GM21367 (cell line): ENCODE results near the gene POLR3G.

Source experiments
- ATAC-seq: cut with Tn5 transposase; IDR thresholded peaks from one replicate; pipeline ENCODE4 v1.9.1; 2021; ENCODE audit not compliant: unreplicated experiment

The POLR3G gene

GRCh38 chr5:90495146-90495545 lies 20.5 kb downstream of the POLR3G start:
- ATAC-seq: no peak

- ATAC-seq: no peak
Measured at GRCh38 chr5:90503596-90503995, 28.9 kb downstream of the POLR3G start.

- no peak for ATAC-seq
Measured at GRCh38 chr5:90504743-90505142, 30.1 kb downstream of the POLR3G start.

GRCh38 chr5:90506221-90506620 lies 31.6 kb downstream of the POLR3G start:
- ATAC-seq: no peak

- ATAC-seq: no peak
Measured at GRCh38 chr5:90510438-90510837, 35.8 kb downstream of the POLR3G start.

GRCh38 chr5:90514520-90514919 lies 39.9 kb downstream of the POLR3G start:
- ATAC-seq: no peak

- no peak for ATAC-seq
Measured at GRCh38 chr5:90518661-90519060, 44.0 kb downstream of the POLR3G start.

GRCh38 chr5:90519081-90519480 lies 44.4 kb downstream of the POLR3G start:
- ATAC-seq: no peak

GRCh38 chr5:90528601-90529193 lies 54.0 kb downstream of the POLR3G start:
- ATAC-seq: peak; percentile 1

- peak; percentile 90 for ATAC-seq
Measured at GRCh38 chr5:90529194-90529938, 54.7 kb downstream of the POLR3G start, which contains the start of gene LYSMD3. LYSMD3 (minus strand) TSS chr5:90529584; CDS start chr5:90525289, 4,295 bp downstream.

GRCh38 chr5:90529939-90530677 lies 55.4 kb downstream of the POLR3G start:
- peak; percentile 44 for ATAC-seq

GRCh38 chr5:90530736-90531487 lies 56.2 kb downstream of the POLR3G start:
- no peak for ATAC-seq

- no peak for ATAC-seq
Measured at GRCh38 chr5:90533794-90534193, 59.1 kb downstream of the POLR3G start.

- no peak for ATAC-seq
Measured at GRCh38 chr5:90534922-90535321, 60.3 kb downstream of the POLR3G start.

- no peak for ATAC-seq
Measured at GRCh38 chr5:90542827-90543519, 68.3 kb downstream of the POLR3G start.

GRCh38 chr5:90545511-90545910 lies 70.8 kb downstream of the POLR3G start:
- no peak for ATAC-seq

- ATAC-seq: no peak
Measured at GRCh38 chr5:90546216-90546837, 71.7 kb downstream of the POLR3G start.

GRCh38 chr5:90547072-90547536 lies 72.4 kb downstream of the POLR3G start:
- no peak for ATAC-seq

GRCh38 chr5:90548069-90548593 lies 73.5 kb downstream of the POLR3G start:
- no peak for ATAC-seq

GRCh38 chr5:90549223-90549622 lies 74.6 kb downstream of the POLR3G start:
- ATAC-seq: no peak
